ENCODE data around the gene MBNL1.

MBNL1 gene

DNA sequence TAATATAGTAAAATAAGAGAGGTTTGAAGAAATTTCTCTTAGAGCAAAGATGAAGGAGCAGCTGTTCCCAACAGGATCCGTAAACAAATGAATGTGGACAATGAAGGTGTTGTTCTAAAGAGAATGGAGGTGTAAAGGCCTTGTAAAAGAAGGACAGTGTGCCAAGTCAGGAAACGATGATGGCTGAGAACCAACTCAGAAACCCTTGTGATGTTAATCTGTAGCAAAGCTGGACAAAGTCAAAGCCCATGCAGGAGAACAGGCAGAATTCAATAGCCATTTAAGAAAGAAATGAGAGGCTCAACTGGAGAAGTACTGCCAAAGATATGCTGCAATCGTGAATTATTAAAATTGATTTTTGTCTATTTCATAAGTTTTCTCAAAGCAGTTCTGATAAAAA is 192.2 kb downstream of the MBNL1 start:
- H3K4me3 ChIP-seq (ENCODE audit: low read depth, low read length) = no peak overlapping the region

More for the DNA sequence above, 192.2 kb downstream of the MBNL1 start:
- H3K27ac ChIP-seq (ENCODE audit: extremely low read depth, low read depth, low read length) = no peak overlapping the region
- peaks cover 0 to 26% of the 10 kb centered on the region in 2 experiments; a peak in 1 of 3 replicates for H3K36me3 ChIP-seq (ENCODE audit: control insufficient read depth in 2 of 2, insufficient read depth in 1 of 2, low read length in 2 of 2)
- TF ChIP-seq, protein P1, sequence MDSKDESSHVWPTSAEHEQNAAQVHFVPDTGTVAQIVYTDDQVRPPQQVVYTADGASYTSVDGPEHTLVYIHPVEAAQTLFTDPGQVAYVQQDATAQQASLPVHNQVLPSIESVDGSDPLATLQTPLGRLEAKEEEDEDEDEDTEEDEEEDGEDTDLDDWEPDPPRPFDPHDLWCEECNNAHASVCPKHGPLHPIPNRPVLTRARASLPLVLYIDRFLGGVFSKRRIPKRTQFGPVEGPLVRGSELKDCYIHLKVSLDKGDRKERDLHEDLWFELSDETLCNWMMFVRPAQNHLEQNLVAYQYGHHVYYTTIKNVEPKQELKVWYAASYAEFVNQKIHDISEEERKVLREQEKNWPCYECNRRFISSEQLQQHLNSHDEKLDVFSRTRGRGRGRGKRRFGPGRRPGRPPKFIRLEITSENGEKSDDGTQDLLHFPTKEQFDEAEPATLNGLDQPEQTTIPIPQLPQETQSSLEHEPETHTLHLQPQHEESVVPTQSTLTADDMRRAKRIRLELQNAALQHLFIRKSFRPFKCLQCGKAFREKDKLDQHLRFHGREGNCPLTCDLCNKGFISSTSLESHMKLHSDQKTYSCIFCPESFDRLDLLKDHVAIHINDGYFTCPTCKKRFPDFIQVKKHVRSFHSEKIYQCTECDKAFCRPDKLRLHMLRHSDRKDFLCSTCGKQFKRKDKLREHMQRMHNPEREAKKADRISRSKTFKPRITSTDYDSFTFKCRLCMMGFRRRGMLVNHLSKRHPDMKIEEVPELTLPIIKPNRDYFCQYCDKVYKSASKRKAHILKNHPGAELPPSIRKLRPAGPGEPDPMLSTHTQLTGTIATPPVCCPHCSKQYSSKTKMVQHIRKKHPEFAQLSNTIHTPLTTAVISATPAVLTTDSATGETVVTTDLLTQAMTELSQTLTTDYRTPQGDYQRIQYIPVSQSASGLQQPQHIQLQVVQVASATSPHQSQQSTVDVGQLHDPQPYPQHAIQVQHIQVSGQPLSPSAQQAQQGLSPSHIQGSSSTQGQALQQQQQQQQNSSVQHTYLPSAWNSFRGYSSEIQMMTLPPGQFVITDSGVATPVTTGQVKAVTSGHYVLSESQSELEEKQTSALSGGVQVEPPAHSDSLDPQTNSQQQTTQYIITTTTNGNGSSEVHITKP (tag by site-specific recombination; IDR thresholded peaks at IDR 0.05) = no peak
- TF ChIP-seq, protein P2, sequence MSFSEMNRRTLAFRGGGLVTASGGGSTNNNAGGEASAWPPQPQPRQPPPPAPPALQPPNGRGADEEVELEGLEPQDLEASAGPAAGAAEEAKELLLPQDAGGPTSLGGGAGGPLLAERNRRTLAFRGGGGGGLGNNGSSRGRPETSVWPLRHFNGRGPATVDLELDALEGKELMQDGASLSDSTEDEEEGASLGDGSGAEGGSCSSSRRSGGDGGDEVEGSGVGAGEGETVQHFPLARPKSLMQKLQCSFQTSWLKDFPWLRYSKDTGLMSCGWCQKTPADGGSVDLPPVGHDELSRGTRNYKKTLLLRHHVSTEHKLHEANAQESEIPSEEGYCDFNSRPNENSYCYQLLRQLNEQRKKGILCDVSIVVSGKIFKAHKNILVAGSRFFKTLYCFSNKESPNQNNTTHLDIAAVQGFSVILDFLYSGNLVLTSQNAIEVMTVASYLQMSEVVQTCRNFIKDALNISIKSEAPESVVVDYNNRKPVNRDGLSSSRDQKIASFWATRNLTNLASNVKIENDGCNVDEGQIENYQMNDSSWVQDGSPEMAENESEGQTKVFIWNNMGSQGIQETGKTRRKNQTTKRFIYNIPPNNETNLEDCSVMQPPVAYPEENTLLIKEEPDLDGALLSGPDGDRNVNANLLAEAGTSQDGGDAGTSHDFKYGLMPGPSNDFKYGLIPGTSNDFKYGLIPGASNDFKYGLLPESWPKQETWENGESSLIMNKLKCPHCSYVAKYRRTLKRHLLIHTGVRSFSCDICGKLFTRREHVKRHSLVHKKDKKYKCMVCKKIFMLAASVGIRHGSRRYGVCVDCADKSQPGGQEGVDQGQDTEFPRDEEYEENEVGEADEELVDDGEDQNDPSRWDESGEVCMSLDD (tag by site-specific recombination; IDR thresholded peaks at IDR 0.05) = no peak
- TF ChIP-seq ZNF658 (tag by site-specific recombination; IDR thresholded peaks at IDR 0.05) = no peak
- TF ChIP-seq ZNF404 (tag by site-specific recombination; IDR thresholded peaks at IDR 0.05) = no peak
- TF ChIP-seq, protein P3, sequence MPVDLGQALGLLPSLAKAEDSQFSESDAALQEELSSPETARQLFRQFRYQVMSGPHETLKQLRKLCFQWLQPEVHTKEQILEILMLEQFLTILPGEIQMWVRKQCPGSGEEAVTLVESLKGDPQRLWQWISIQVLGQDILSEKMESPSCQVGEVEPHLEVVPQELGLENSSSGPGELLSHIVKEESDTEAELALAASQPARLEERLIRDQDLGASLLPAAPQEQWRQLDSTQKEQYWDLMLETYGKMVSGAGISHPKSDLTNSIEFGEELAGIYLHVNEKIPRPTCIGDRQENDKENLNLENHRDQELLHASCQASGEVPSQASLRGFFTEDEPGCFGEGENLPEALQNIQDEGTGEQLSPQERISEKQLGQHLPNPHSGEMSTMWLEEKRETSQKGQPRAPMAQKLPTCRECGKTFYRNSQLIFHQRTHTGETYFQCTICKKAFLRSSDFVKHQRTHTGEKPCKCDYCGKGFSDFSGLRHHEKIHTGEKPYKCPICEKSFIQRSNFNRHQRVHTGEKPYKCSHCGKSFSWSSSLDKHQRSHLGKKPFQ (tag by site-specific recombination; IDR thresholded peaks at IDR 0.05) = no peak
- TF ChIP-seq ZNF558 (tag by site-specific recombination; IDR thresholded peaks at IDR 0.05) = no peak
- no peak for TF ChIP-seq GLIS1 (tag by site-specific recombination; IDR thresholded peaks at IDR 0.05)
- TF ChIP-seq, protein P4, sequence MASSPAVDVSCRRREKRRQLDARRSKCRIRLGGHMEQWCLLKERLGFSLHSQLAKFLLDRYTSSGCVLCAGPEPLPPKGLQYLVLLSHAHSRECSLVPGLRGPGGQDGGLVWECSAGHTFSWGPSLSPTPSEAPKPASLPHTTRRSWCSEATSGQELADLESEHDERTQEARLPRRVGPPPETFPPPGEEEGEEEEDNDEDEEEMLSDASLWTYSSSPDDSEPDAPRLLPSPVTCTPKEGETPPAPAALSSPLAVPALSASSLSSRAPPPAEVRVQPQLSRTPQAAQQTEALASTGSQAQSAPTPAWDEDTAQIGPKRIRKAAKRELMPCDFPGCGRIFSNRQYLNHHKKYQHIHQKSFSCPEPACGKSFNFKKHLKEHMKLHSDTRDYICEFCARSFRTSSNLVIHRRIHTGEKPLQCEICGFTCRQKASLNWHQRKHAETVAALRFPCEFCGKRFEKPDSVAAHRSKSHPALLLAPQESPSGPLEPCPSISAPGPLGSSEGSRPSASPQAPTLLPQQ (tag by site-specific recombination; IDR thresholded peaks at IDR 0.05) = no peak
- TF ChIP-seq ZSCAN30 (tag by site-specific recombination; IDR thresholded peaks at IDR 0.05) = no peak
- no peak for TF ChIP-seq ZIC2 (tag by site-specific recombination; IDR thresholded peaks at IDR 0.05)
- no peak for TF ChIP-seq ZNF138 (tag by site-specific recombination; IDR thresholded peaks at IDR 0.05; ENCODE audit: borderline replicate concordance)
- no peak for TF ChIP-seq ZNF266 (tag by site-specific recombination; IDR thresholded peaks at IDR 0.05; ENCODE audit: low read depth)
- TF ChIP-seq, protein P5, sequence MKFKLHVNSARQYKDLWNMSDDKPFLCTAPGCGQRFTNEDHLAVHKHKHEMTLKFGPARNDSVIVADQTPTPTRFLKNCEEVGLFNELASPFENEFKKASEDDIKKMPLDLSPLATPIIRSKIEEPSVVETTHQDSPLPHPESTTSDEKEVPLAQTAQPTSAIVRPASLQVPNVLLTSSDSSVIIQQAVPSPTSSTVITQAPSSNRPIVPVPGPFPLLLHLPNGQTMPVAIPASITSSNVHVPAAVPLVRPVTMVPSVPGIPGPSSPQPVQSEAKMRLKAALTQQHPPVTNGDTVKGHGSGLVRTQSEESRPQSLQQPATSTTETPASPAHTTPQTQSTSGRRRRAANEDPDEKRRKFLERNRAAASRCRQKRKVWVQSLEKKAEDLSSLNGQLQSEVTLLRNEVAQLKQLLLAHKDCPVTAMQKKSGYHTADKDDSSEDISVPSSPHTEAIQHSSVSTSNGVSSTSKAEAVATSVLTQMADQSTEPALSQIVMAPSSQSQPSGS (tag by site-specific recombination; IDR thresholded peaks at IDR 0.05; ENCODE audit: low read depth) = no peak
- no peak for TF ChIP-seq ZNF76 (tag by site-specific recombination; IDR thresholded peaks at IDR 0.05; ENCODE audit: borderline replicate concordance, low read depth)
- no peak for TF ChIP-seq MYNN (tag by site-specific recombination; IDR thresholded peaks at IDR 0.05; ENCODE audit: borderline replicate concordance)
- no peak for TF ChIP-seq ZNF391 (tag by site-specific recombination; IDR thresholded peaks at IDR 0.05; ENCODE audit: borderline replicate concordance, low read depth)
- TF ChIP-seq ZNF645 (tag by site-specific recombination; IDR thresholded peaks at IDR 0.05) = no peak
- no peak for TF ChIP-seq ZFP37 (tag by site-specific recombination; IDR thresholded peaks at IDR 0.05)
- CTCF ChIA-PET = interaction anchor here (0.9 to 1.4 kb wide), 2 partner anchors 11 to 389 kb away, joined by 3 to 5 read pairs; no protein-coding TSS in a partner anchor
- no peaks in the 10 kb centered on the region for H3K9me3 ChIP-seq (ENCODE audit: control insufficient read depth, insufficient read depth, low read depth, low read length)
- no peaks in the 10 kb centered on the region for H3K4me1 ChIP-seq (ENCODE audit: control insufficient read depth, insufficient read depth, low read length)
- POLR2A ChIA-PET = no interaction called here

Measured in HEK293 (cell line).